A549 (cell line): ENCODE data around the gene NRXN3.

ENCODE experiments used
- CEBPB ChIP-seq, 2 experiments: fragments of >200 bp in 1 of 2; sonication (Bioruptor Twin) in 1 of 2; formaldehyde crosslinking in 1 of 2; IDR thresholded peaks; 2 replicates each; pipeline ENCODE4 v1.6.1; 2012 to 2016
- CTCF ChIP-seq: fragments of >200 bp; sonication (Bioruptor Twin); formaldehyde crosslinking; IDR thresholded peaks from 3 replicates; pipeline ENCODE4 v1.5.1; 2016
- RAD21 ChIP-seq, 2 experiments: fragments of >200 bp in 1 of 2; sonication (Bioruptor Twin) in 1 of 2; formaldehyde crosslinking in 1 of 2; IDR thresholded peaks in 1 of 2; conservative IDR thresholded peaks in 1 of 2; 2 replicates in 1 of 2; 3 replicates in 1 of 2; pipeline ENCODE4 v1.6.1; 2012 to 2018; ENCODE audit warnings: inconsistent platforms in 1 of 2

- TF ChIP-seq CEBPB (IDR thresholded peaks at IDR 0.05) (no peak), CTCF (no peak), RAD21 (conservative IDR thresholded peaks at IDR 0.05 in 1 of 2, IDR thresholded peaks at IDR 0.05 in 1 of 2) (no peak)
Measured at GRCh38 chr14:78946949-78947348, 776.8 kb downstream of the NRXN3 start.
